Fibroblast of the aortic adventitia (primary cell): ENCODE results near the gene PSD4. TPM values are rescaled to one million over a fixed set of nuclear protein-coding genes. Genes with fewer than 3 reads are reported as not detected.

Source experiments
- DNase-seq: peaks from one replicate; pipeline ENCODE4 v3.0.0-alpha.2; 2010; ENCODE audit warnings: low read depth
- H3K4me3 ChIP-seq: 2 replicates; pipeline ENCODE4 v1.5.1; 2011; ENCODE audit warnings: low read depth, mild to moderate bottlenecking, control low read depth, low read length, moderate library complexity
- total RNA-seq: library from RNA; depleted of rRNA; stranded (reverse); fragments of >200 nt; gene quantifications from 2 replicates; pipeline ENCODE4 v1.2.3, GENCODE V29; 2012; ENCODE audit warnings: low replicate concordance
- TF ChIP-seq, protein P1 (sequence below): IDR thresholded peaks from 2 replicates; pipeline ENCODE4 v1.5.1; 2011; ENCODE audit warnings: mild to moderate bottlenecking, low read length, control low read depth, inconsistent platforms; ENCODE audit not compliant: insufficient read depth

The PSD4 gene
- total RNA-seq, 1 donor, result 5.1 TPM

DNA sequence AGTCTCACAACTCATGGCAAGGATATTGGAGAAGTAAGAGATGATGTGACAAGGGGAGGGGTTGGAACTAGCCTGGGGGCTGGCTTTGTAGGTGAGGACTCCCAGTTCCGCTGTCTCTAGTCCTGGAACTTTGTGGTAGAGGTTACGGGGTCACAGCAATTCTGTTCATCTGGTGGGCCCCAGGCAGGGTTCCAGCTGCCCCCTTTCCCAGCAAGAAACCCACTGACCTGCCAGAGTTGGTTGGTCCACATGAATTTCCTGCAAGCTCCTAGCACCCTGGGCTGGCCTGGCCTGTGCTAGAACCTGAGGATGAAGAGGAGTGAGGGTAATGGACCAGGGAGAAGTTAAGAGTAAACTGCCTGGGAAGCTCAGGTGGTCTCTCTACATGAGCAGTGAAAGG lies 41.3 kb downstream of the PSD4 start:
- no peak overlapping the region for H3K4me3 ChIP-seq
- TF ChIP-seq, protein P1, sequence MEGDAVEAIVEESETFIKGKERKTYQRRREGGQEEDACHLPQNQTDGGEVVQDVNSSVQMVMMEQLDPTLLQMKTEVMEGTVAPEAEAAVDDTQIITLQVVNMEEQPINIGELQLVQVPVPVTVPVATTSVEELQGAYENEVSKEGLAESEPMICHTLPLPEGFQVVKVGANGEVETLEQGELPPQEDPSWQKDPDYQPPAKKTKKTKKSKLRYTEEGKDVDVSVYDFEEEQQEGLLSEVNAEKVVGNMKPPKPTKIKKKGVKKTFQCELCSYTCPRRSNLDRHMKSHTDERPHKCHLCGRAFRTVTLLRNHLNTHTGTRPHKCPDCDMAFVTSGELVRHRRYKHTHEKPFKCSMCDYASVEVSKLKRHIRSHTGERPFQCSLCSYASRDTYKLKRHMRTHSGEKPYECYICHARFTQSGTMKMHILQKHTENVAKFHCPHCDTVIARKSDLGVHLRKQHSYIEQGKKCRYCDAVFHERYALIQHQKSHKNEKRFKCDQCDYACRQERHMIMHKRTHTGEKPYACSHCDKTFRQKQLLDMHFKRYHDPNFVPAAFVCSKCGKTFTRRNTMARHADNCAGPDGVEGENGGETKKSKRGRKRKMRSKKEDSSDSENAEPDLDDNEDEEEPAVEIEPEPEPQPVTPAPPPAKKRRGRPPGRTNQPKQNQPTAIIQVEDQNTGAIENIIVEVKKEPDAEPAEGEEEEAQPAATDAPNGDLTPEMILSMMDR, result no peak
- no peak for DNase-seq

DNA sequence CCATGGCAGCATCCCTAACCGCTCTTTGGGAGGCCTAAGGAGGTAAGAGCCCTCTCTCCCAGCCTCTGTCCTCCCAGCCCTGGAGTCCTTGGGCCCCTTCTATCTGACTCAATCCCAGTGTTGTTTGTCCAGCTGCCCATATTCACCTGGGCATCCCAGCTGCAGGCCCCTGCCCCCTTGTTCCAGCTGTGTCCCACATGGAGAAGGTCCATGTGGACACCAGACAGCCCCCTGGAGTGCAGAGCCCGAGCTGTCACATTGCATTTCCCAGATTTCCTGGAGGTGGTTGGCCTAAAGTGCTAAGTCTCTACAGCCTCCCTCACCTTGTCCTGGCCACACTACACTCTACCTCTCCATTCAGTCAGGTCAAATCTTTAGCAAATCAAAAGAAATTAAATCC lies 42.5 kb downstream of the PSD4 start:
- TF ChIP-seq, protein P1, result no peak
- H3K4me3 ChIP-seq, result no peak overlapping the region
- DNase-seq, result no peak

DNA sequence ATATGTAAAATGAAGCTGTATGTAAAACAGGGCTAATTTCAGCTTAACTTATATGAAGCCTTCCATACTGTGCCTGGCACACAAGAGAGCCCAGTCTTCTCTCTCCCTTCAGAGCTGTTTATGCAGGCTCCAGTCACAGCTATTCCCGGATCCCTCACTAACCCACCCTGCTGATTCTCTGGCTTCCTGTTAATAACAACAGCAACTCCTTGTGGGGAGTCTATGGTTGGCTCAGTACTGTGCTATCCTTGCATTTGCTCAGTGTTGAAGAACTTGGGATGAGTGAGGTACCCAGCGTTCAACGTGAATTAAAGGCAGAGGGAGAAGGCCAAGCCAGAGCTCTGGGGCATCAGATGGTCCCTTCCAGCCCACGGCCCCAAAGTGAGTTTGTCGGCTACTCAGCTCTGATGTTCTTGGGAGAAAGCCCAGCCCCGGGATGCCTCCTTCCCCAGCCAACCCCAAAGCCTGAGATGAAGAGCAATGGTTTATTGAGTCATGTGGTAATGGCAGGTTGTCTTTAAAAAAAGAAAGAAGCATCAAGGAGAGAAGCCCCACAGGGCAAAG lies 43.2 kb downstream of the PSD4 start:
- no peak overlapping the region for H3K4me3 ChIP-seq
- TF ChIP-seq, protein P1, result no peak
- no peak for DNase-seq

DNA sequence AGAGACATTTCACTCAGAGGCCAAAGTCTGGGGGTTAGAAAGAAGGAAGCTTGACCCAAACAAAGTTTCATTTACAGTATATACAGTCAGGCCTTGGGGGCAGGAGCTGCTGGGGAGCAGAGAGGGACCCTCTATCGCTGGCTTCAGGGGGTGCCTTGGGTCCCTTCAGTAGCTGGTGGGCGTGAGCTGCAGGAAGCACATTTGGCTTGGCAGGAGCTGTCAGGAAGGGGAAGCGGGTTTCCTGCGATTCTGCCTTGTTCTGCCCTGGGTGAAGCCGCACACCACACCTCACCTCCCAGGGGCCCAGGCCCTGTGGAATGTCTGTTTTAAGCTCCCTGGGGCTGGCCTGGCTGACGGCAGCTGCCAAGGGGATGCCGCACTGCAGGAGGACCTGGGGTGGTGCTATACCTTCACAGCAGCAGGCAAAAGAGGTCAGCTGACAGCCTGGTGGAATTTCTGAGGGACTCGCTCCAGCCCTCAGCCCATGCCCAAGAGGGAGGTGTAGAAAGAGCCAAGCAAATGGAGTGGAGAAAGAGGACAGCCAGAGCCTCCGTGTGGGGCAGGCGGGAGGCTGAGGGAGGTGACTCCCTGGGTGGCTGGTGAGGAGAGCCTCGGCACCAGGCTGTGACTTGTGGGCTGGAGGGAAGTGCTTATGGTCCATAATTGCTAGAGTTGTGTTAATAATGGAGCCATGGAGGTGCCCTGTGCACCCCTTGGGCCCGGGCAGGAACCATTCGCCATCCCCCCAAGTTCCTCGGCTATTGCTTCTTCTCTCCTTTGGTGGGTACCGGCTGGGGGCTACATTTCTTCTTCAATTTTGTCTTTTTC lies 43.9 kb downstream of the PSD4 start:
- no peak for DNase-seq
- TF ChIP-seq, protein P1, result no peak
- H3K4me3 ChIP-seq, result no peak overlapping the region

DNA sequence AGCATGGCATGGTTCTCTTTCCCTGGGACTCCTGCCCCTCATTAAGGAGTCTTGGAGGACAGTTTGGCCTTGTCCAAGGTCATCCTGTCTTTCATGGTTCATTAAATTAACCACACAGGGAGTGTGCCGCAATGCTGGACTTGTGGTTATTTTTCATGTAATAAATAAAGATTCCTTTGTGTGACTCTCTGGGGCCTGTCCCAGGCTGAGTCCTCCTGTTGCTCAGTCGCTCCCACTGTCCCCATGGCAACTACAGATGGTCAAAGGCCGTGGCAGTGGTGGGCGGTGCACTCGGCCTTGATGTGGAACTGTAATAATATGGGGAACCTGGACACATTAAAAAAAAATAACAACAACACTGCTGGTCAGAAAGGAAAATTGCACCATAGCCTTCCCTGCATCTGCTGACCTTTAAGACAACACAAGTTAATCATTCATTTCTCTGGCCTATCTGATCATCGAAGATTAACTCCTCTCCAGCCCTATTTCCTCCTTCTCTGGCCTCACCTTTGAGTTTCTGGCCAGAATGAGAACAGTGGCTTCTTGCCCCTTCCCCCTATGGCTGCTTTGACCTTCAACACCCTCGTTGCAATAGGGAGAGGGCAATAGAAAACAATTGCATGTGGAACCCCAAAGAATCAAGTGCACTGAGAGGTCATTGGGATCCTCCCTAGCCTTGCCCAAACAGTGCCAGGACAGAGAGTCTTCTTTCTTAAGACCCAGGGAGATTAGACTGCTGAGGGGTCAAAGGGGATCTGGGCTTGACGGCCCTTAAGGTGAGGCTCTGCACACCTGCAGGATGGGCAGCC lies 44.7 kb downstream of the PSD4 start:
- no peak for DNase-seq
- no peak overlapping the region for H3K4me3 ChIP-seq
- TF ChIP-seq, protein P1, result no peak

DNA sequence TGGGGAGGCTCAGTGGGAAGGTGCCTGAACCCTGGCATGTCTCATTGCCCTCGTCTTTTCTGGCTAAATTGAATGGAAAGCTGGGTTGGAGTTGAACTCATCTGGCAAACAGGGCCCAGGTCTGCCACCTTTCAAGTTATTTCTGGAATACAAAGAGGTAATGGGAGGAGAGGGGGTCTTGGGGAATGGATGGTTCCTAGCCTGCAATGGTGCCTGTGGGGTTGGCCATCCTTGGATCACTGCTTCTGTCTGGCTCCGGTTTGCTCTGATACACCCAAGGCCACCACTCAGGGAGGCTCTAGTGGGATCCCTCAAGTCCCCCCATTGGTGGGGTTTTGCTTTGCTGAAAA lies 45.3 kb downstream of the PSD4 start:
- no peak for DNase-seq
- TF ChIP-seq, protein P1, result no peak

More for the DNA sequence above, 45.3 kb downstream of the PSD4 start:
- H3K4me3 ChIP-seq, result no peak overlapping the region
